DND-41 (cell line): Measurements from ENCODE around the gene SLIT1.

Experiments
- EZH2 ChIP-seq: IDR thresholded peaks from 3 replicates; pipeline ENCODE4 v1.6.1; 2012; ENCODE audit warnings: borderline replicate concordance, low read depth, mild to moderate bottlenecking, moderate library complexity, low read length, inconsistent platforms; ENCODE audit not compliant: severe bottlenecking
- TF ChIP-seq, protein P1 (sequence below): IDR thresholded peaks from 2 replicates; pipeline ENCODE4 v1.5.1; 2012; ENCODE audit warnings: borderline replicate concordance, low read length, moderate library complexity, mild to moderate bottlenecking; ENCODE audit not compliant: poor library complexity, severe bottlenecking; ENCODE audit errors: extremely low read depth

DNA sequence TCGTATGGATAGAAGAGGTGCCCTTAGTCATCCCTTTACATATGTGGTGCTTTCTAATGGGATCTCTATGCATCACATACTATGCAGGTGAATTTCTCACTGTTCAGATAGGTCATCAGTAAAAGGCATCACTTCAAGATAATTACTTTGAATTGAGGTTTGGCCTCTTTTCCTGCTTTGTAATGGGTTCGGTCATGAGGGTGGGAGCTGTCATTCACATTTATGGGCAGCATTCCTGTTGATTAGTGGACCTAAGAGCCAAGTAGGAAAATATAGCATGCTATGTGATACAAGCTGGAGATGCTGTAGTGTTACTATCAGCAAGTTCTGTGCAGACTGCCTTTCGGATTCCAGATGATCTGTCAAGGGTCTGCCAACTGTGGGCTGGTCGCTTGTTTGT, 197.3 kb downstream of the SLIT1 start:
- TF ChIP-seq, protein P1, sequence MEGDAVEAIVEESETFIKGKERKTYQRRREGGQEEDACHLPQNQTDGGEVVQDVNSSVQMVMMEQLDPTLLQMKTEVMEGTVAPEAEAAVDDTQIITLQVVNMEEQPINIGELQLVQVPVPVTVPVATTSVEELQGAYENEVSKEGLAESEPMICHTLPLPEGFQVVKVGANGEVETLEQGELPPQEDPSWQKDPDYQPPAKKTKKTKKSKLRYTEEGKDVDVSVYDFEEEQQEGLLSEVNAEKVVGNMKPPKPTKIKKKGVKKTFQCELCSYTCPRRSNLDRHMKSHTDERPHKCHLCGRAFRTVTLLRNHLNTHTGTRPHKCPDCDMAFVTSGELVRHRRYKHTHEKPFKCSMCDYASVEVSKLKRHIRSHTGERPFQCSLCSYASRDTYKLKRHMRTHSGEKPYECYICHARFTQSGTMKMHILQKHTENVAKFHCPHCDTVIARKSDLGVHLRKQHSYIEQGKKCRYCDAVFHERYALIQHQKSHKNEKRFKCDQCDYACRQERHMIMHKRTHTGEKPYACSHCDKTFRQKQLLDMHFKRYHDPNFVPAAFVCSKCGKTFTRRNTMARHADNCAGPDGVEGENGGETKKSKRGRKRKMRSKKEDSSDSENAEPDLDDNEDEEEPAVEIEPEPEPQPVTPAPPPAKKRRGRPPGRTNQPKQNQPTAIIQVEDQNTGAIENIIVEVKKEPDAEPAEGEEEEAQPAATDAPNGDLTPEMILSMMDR, result no peak
- TF ChIP-seq EZH2, result no peak
